ENCODE measurements around the gene LENG8.

- no peak for TF ChIP-seq GATA2 (IDR thresholded peaks at IDR 0.05; ENCODE audit: low read depth, low read length)
- no peak for TF ChIP-seq GATA3 (IDR thresholded peaks at IDR 0.05; ENCODE audit: low read depth, low read length)
Observed at GRCh38 chr19:54461613-54462012, 12.6 kb downstream of the LENG8 start.

Measured in SH-SY5Y (cell line).